ENCODE measurements around the gene TBRG4.

TBRG4 gene

DNA sequence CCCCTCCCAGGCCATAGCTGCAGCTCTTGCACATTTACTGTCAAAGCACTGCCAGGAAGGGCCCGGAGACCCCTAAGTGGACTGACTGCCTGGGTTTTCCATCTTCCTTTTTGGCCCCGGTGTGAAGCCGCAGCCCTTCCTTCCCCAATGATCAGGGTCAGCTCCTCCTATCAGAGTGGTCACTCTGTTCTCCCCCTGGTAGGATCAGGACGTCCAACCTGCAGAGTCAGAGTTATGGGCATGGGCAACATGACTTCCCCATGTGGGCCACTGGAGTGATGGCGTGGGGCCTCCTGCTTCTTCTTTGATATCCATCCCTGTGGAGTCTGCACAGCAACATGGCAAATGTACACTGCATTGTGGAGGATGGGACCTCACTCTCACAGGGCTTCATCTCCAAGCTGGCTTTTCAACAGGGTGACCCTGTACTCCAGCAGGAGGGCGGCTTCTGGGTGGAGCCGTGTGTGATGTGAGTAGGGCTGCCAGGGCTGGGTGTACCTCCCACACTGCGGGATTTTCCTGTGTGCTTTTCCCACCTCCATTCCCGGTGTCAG, 39.7 kb upstream of the TBRG4 start:
- TF ChIP-seq, protein P1, sequence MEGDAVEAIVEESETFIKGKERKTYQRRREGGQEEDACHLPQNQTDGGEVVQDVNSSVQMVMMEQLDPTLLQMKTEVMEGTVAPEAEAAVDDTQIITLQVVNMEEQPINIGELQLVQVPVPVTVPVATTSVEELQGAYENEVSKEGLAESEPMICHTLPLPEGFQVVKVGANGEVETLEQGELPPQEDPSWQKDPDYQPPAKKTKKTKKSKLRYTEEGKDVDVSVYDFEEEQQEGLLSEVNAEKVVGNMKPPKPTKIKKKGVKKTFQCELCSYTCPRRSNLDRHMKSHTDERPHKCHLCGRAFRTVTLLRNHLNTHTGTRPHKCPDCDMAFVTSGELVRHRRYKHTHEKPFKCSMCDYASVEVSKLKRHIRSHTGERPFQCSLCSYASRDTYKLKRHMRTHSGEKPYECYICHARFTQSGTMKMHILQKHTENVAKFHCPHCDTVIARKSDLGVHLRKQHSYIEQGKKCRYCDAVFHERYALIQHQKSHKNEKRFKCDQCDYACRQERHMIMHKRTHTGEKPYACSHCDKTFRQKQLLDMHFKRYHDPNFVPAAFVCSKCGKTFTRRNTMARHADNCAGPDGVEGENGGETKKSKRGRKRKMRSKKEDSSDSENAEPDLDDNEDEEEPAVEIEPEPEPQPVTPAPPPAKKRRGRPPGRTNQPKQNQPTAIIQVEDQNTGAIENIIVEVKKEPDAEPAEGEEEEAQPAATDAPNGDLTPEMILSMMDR (IDR thresholded peaks at IDR 0.05): no peak
- H3K4me3 ChIP-seq: no peak overlapping the region
- DNase-seq (ENCODE audit: low spot score): peak; percentile 59
- H3K27ac ChIP-seq: no peak overlapping the region

GRCh38 chr7:45150199-45150598, 38.7 kb upstream of the TBRG4 start:
- no peak for DNase-seq (ENCODE audit: low spot score)
- TF ChIP-seq, protein P1 (IDR thresholded peaks at IDR 0.05): no peak
- Histone ChIP-seq H3K27ac (no peak overlapping the region), H3K4me3 (no peak overlapping the region)

DNA sequence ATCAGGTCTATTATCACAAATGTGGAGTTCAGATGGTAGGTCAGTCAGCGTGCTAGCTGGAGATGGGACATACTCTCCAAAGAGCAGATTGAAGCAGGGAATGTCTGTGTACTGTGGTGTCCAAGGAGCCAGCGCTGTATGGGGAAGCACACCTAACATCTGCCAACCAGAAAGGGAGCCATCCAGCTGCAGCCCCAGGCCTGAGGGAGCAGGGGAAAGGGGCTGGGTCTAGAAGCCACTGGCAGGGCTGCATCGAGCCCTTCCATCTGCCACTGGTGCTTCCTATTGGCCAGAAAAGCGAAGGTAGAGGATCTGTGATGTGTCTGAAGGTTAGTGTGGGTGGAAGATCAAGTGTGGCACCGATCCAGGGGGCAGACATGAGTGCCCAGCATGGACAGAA, 38.1 kb upstream of the TBRG4 start:
- Histone ChIP-seq H3K4me3 (no peak overlapping the region), H3K27ac (no peak overlapping the region)
- peak; percentile 57 for DNase-seq (ENCODE audit: low spot score)
- TF ChIP-seq, protein P1 (IDR thresholded peaks at IDR 0.05): no peak

GRCh38 chr7:45148653-45148973, 37.1 kb upstream of the TBRG4 start:
- DNase-seq (ENCODE audit: low spot score): no peak
- no peak overlapping the region for H3K27ac ChIP-seq
- no peak overlapping the region for H3K4me3 ChIP-seq
- TF ChIP-seq, protein P1 (IDR thresholded peaks at IDR 0.05): no peak

DNA sequence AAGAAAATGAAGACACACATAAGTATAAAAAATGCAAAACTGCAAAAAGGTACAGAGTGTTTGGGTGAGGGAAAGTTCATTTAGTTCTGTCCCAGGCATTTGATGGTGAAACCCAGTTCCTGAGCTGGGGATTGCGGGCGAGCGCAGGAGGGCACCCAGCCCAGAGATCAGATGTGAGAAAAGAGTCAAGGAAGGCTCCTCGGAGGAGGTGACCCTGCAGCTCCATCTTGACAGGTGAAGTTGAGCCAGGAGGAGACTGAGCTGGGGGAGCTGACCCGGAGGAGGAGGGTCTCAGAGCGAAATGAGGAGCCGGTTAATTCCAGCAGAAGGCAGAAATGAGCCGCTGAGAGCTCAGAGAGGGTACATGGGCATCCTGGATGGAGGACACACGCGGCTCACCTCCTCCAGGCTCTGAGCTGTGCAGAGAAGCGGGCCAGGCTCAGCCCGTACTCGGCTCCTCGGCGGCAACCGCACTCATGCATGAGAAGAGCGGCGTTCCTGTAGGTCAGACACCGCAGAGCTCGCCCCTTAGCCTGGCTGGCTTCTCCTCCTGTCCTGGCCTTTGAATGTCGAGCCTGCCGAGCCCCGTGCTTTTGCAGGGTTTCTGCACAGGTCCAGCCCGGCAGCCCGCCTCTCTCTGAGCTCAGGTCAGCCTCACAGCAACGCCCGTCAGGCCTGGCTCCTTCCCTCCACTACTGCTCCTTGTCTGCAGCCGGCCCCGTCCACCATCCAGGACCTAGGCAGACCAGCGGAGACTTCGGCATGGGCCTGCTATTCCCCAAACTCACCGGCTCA, 36.6 kb upstream of the TBRG4 start:
- Histone ChIP-seq H3K4me3 (no peak overlapping the region), H3K27ac (no peak overlapping the region)
- DNase-seq (ENCODE audit: low spot score): peak; percentile 53
- TF ChIP-seq, protein P1 (IDR thresholded peaks at IDR 0.05): no peak

- TF ChIP-seq, protein P1 (IDR thresholded peaks at IDR 0.05): no peak
- H3K27ac ChIP-seq: no peak overlapping the region
- H3K4me3 ChIP-seq: no peak overlapping the region
- peak; percentile 64 for DNase-seq (ENCODE audit: low spot score)
Observed at GRCh38 chr7:45146531-45147379, 35.3 kb upstream of the TBRG4 start.

Data from coronary artery (tissue), 2 donors.